NCI-H2029 treated with DMSO at 0.1 percent for 48 hours (cell line): ENCODE results near the gene CALN1.
"Not testable (repeated sequence)": the region's sequence is repeated elsewhere in the genome, so short reads cannot be mapped to it uniquely, and the experiment has no call there.

Experiments
- DNase-seq: peaks from one replicate; lab custom pipeline; 2025; lab: John Stamatoyannopoulos, UW

Gene CALN1

GRCh38 chr7:71864130-71864529 is 548.0 kb downstream of the CALN1 start:
- DNase-seq = no peak

DNA sequence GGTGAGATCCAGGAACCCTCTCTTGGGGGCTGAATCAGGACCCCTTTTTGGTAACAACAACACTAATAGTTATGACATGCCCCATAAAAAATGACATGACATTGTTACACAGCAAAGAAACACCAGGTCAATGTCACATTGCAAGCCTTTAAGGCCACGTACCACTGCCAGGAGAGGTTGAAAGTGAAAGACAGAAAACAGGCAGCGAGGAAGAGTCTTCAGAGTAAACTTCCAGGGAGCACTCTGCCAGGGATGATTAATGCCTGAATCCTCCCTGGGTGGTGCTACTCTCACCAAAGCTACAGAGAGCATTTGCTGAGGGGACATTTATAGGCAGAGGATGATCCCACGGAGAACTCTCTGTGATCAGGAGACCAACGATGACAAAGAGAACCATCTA is 551.6 kb downstream of the CALN1 start:
- DNase-seq = no peak

GRCh38 chr7:71857338-71857737 is 554.8 kb downstream of the CALN1 start:
- DNase-seq = no peak

DNA sequence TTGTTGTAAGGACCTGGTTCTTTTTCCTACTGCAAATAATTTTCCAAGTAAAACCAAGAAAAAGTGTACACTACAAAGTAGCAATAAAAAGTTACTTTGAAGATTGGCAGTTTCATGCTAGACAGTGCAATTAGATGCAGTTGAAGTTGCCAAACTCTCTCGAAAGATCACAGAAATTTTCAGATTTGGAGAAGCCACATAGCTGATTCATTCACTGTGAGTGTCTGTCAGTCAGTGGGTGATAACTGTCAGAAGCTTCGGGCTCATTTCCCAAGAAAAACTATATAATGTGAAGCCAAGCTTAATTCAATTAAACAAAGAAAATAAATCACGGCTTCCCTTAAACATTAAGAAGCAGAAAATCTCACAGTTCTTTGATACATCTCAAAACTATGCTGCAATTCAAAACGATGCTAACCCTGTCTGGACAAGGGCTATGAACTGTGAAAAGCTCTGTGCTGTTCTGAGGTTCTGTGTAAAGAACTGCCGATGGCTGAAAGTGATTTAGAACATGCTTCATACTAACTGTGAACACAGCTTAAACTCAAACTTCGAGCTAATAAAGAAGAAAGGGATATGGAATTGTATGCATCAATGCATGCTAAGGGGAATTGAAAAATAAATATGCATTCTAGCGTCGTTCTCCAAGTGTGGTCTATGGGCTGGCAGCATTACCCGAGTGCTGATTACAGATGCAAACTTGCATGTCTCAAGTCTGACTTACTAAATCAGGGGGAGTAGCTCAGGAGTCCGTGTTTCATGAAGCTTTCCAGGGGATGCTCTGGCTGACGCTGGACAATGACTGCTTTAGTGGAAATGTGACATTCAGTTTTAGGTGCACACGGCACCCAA is 557.4 kb downstream of the CALN1 start:
- DNase-seq = no peak

GRCh38 chr7:71851776-71852498 is 560.2 kb downstream of the CALN1 start:
- DNase-seq = no peak

GRCh38 chr7:71846160-71846559 is 566.0 kb downstream of the CALN1 start:
- no peak for DNase-seq

GRCh38 chr7:71843676-71844075 is 568.5 kb downstream of the CALN1 start:
- no peak for DNase-seq

DNA sequence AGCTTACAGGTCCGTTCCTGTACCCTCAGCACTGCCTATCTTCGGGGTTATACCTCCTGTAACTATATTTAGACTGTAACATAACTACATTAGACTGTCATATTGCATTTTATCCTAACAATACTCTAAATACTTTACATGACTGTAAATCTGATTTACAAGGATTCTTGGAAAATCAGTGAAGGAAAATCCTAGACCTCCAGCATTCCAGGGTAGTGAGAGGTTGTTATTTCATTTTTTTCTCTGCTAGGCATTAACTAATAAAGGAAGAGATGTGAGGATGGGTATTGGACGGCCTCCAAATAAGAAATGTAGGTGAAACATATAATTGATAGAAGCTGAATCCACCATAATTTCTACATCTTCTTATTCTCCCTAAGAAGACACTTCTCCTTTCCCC is 569.4 kb downstream of the CALN1 start:
- DNase-seq = no peak

DNA sequence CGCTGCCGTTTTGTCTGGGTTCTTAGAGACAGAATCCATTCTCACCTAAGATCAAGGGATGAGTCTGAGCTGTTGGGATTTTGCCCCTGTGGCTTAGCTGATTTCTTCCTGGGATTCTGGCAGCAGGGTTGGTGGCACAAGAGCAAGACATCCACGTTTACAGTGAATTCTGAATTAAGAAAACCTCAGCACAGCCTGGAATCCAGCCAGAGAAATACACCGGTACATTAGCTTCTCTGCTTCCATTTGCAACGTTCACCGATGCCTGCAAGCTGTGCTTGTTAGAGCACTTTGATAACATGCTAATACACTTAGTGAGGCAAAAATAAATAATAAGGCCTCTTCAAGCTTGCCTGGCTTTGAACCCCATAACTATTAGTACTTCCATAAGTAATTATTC is 569.8 kb downstream of the CALN1 start:
- no peak for DNase-seq

GRCh38 chr7:71835056-71835455 is 577.1 kb downstream of the CALN1 start:
- DNase-seq = no peak

DNA sequence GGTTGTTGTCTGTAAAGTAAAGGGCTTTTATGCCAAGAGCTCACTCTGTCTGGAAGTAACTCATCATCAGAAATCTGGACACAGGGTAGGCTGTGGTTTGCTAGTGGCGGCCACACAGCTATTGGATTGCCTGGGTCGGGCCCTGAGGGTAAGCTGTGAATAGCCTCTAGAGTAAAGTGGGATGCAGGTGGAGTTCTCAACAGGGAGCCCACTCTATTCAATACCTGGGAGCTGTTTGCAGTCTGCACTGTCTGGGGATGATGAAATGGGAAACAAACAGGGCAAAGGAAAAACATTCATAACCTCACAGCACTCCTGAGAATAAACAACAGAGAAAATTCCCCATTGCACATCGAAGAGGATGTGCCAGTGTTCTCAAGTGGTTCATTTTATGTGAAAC is 582.6 kb downstream of the CALN1 start:
- peak; percentile 2 for DNase-seq

DNA sequence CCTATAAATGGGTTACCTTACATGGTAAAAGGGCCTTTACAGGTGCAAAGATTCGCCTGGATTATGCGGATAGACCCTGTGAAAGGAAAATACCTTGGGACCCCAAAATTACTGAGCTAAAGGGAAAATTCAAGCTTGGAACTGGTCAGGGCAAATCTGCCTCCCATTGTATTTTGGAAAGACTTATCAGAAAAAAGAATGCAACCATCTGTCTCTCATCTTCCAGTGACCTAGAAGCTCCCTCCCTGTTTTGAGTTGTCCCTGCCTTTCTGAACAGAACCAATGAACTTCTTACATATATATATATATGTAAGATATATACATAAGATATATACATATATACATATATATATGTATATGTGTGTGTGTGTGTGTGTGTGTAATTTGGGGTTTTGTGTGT is 583.8 kb downstream of the CALN1 start:
- no peak for DNase-seq

- DNase-seq = no peak
Measured at GRCh38 chr7:71826141-71826540, 586.0 kb downstream of the CALN1 start.

DNA sequence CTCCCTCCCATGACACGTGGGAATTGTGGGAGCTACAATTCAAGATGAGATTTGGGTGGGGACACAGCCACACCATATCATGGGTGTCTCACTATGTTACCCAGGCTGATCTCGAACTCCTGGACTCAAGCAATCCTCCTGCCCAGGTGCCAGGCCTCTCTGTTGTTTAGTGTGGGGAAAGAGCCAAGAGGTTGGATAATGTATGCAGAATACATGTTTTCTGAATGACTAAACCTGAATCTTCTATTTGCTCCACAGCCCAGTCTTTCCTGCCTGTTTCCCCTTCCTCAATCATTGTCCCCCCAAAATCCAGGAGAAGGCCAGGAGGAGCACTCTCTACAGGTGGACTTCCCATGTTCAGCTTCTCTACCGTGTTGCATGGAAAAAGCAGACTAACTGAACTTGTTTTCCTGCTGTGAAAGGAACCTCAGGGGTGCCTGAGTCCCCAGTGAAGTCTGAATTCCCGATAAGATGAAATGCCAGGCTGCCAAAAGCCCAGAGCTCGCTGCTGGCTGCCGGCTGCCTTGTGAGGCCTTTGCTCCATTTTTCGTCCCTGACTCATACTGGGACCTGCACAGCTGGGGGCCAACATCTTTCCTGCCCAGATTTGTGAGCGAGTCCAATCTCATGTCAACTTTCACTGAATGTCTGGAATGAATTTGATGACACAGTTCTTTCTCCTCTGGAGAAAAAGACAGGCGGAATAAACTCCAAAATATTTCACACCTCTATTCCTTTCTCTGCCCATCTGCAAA is 588.0 kb downstream of the CALN1 start:
- no peak for DNase-seq

GRCh38 chr7:71822406-71822805 is 589.7 kb downstream of the CALN1 start:
- not testable (repeated sequence) for DNase-seq

GRCh38 chr7:71817916-71818315 is 594.2 kb downstream of the CALN1 start:
- DNase-seq = no peak

- no peak for DNase-seq
Measured at GRCh38 chr7:71808115-71808514, 604.0 kb downstream of the CALN1 start.

GRCh38 chr7:71804256-71804655 is 607.9 kb downstream of the CALN1 start:
- DNase-seq = no peak

DNA sequence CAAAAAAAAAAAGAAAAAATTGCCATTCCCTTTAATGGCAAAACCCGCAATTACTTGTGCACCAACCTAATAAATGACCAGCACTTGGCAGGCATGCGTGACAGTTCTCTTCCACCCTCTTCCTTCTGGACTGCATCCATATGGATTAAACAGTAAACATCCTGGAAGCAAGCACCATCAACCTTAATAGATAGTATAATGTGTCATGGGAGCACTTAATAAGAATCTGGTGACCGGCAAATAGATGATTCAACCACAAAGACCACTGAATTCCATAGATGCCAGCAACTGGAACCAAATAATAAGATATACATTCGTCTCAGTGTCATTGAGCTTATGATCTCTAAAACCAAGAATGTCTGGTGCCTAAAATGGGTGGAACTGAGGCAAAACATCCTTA is 610.2 kb downstream of the CALN1 start:
- DNase-seq = no peak

DNA sequence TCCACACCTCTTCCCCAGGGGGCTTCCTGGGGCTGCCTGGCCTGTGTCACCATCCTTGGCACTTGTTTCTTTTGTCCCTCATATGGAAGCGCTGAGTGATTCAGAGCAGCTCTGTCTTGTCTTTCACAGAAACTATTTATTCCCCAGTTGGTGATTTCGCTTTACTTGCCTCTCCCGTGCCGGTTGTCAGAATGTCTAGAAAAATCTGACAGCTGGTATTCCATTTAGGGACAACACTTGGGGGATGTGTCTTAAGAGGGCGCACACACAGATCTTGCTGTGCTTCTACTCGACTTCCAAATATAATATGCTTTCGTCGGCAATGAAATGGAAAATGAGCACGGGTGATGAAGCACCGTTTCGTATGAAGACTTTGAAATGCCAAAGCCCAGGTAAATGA is 611.8 kb downstream of the CALN1 start:
- DNase-seq = no peak

DNA sequence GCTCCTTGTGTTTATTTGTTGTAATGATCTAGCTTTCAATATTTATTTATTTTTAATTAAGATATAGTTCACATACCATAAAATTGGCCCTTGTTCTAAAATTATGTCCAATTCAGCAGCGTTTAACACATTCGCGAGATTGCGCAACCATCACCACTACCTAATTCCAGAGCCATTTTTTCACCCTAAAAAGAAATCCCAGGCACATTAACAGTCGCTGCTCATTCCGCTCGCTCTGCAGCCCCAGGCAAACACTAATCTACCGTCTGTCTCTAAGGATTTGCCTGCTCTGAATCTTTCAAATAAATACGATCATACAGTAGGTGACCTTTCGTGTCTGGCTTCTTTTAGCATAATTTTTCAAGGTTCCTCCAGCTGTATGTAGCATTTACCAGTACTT is 616.7 kb downstream of the CALN1 start:
- no peak for DNase-seq

GRCh38 chr7:71793251-71793650 is 618.9 kb downstream of the CALN1 start:
- no peak for DNase-seq

DNA sequence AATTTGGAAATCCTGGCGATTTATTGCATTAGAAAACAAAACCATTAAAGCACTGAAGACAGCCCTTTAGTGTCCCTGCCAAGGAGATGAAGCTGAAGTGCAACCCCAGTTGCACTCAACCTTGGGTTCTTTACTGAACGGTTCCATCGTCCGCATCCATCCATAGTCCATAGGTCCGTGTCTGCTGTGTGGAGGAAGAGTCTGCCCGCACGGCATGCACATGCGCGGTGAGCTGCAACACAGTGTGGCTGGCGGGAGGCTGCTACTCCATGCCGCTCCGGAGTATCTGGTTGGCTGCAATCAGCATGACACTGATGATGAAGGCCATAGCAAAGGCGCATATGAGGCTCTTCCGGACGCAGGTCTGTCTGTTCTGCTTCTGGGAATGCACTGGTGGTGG is 624.6 kb downstream of the CALN1 start:
- DNase-seq = no peak
